HG02970 (cell line): Measurements from ENCODE around the gene PARP16.
A peak's percentile ranks its signal among the peaks of the same experiment; 100 is the strongest.

Experiments
- ATAC-seq: cut with Tn5 transposase; IDR thresholded peaks from one replicate; pipeline ENCODE4 v1.9.1; 2021; ENCODE audit warnings: mild to moderate bottlenecking, moderate library complexity, moderate number of reproducible peaks; ENCODE audit not compliant: unreplicated experiment, low FRiP score

PARP16 gene

DNA sequence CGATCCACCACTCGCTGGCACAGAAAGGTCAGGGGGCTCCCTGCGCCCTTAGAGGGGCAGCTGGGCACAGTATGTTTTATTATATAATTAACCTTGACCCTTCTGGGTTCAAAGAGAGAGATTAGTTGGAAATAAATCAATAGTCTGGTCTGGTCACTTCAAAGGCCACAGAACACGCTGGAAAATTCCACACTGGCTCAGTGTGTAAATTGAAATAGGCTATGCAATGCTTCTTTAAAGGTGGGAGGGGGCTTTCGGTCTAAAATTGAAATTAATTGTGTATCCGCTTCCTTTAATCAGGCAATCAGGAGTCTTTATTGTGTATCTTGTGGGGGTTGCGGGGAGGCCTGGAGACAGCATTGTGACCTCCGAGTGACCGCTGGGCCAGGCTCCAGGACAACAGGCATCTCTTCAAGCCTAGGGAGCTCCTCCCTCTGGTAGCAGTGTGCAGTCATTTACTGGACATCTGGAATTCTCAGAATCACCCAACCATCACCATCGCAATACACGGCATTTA lies 25.8 kb upstream of the PARP16 start:
- ATAC-seq = no peak

- ATAC-seq = no peak
Measured at GRCh38 chr15:65311760-65312159, 25.1 kb upstream of the PARP16 start.

GRCh38 chr15:65310431-65311137 lies 23.9 kb upstream of the PARP16 start:
- ATAC-seq = no peak

DNA sequence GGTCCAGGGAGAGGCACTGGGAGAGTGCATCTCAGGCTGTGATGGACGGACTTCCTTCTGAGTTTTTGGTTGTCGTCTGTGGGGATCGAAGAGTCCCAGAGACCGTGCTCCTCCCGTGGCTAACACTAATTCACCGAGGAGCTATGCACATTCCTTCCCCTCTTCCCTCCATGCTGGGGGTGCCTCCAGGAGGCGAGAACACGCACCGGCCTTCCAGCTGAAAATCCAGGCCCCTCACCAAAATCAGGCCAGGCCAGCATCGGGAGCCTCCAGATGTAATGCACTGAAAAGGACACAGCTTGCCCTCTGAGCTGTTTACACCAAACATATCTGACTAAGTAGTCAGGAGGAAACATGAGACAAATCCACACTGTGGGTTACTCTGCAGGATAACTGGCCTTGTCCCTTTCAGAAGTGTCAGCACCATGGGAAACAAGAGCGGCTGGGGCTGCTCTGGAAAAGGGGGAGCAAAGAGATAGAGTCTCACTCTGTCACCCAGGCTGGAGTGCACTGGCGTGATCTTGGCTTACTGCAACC lies 23.3 kb upstream of the PARP16 start:
- no peak for ATAC-seq

- ATAC-seq = no peak
Measured at GRCh38 chr15:65307978-65308377, 21.3 kb upstream of the PARP16 start.

DNA sequence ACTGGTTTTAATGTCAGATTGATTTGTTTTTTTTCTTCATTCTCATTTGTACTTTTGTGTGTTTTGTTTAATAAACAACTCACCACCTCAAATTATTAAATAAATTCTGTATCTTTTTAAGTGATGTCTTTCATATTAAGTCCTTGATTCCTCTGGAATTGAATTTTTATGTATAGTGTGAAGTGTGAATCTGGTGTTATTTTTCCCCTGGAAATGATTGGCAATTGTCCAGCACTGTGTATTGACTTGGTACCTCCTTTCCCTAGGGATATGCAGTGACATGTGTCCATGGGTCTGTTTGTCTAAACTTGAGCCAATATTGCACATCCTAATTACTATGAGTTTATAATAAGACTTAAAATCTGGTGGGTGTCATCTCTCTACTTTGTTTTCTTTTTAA lies 19.9 kb upstream of the PARP16 start:
- no peak for ATAC-seq

DNA sequence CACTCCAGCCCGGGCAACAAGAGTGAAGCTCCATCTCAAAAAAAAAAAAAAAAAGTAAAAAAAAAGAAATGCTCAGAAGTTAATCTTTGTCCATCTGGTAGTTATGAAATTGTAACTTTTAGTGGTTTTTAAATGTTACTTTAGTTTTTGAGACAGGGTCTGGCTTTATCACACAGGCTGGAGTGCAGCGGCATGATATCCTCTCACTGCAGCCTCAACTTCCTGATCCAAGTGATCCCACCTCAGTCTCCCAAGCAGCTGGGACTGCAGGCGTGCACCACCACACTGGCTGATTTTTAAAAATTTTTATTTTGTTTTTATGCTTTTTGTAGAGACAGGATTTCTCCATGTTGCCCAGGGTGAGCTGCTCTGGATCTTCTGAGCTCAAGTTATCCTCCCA lies 19.1 kb upstream of the PARP16 start:
- no peak for ATAC-seq

- ATAC-seq = no peak
Measured at GRCh38 chr15:65305150-65305758, 18.6 kb upstream of the PARP16 start.

DNA sequence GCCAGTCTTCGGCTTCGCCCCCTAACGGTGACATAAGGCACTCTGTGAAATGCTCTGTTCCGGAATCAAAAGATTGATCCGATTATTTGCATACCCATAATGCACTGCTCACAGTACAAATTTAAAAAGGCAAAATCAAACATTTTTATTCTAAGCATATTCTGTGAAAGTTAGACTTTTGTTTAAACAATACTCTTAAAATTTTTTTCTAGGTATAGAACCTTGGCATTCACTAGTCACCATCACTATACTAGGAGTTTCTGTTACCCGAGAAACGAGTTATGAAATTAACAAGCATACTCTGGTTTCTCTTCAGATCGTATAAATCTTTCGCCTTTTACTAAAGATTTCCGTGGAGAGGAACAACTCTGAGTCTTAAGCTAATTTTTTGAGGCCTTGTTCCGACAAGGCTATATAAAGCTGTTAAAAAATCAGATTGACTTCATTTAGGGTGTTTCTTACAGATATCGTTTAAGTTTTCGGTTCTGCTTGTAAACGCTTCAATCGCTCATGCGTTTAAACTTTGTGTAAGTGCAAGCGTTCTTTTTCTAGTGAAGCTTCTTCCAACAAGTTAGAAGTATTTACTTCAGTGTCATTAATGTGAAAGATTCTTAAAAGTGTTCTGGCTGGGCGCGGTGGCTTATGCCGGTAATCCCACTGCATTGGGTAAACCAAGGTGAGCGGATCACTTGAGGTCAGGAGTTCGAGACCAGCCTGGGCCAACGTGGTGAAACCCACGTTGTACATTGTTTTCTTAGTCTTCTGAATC lies 17.9 kb upstream of the PARP16 start, which contains the start of gene RNU5B-1:
RNU5B-1 (plus strand) TSS at position 297 of the 769 bp plus-strand sequence.
- ATAC-seq = peak; percentile 70

DNA sequence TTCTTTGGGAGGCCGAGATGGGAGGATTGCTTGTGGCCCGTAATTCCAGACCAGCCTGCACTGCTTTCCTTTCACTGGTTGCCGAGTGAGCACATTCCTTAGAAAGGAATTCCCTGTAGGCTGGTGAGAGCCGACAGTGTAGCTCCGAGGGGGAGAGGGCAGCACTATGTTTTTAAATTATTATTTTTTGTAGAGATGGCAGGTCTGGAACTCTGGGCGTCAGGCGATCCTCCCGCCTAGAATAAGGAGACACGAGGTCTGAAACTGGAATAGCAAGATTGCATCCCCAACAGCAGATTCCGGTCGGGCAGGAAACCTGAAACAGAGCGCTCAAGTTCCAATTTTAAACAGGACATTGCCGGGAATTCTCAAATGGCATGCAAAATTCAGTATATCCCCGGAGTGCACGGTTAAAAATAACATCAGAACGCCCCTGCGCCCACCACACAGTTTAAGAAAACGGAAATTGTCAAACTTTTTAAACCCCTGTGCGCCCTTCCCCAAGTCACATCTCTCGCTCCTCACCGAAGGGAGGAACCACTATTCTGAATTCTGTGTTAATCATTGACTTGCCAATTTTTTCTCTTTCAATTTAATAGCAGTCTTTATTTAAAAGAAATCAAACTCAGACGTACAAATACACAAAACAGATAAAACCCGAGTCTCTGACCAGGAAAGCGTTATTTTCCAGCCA lies 17.2 kb upstream of the PARP16 start:
- ATAC-seq = no peak

- no peak for ATAC-seq
Measured at GRCh38 chr15:65302061-65302460, 15.4 kb upstream of the PARP16 start.

- no peak for ATAC-seq
Measured at GRCh38 chr15:65300924-65301441, 14.3 kb upstream of the PARP16 start.

DNA sequence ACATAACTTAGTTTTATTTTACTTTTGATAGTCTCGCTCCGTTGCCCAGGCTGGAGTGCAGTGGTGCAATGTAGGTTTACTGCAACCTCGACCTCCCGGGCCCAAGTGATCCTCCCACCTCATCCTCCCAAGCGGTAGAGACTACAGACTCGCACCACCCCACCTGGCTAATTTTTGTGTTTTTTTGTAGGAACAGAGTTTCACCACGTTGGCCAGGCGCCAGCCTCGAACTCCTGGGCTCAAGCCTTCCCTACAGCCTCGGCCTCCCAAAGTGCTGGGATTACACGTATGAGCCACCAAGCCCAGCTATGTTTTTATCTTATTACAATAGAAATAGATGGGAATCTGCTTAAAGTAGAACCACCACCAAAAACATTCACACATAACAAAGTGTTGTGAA lies 12.0 kb upstream of the PARP16 start:
- ATAC-seq = no peak

GRCh38 chr15:65292938-65293518 lies 6.3 kb upstream of the PARP16 start:
- no peak for ATAC-seq

- no peak for ATAC-seq
Measured at GRCh38 chr15:65290228-65290627, 3.5 kb upstream of the PARP16 start.

GRCh38 chr15:65289261-65289854 lies 2.7 kb upstream of the PARP16 start:
- ATAC-seq = no peak

DNA sequence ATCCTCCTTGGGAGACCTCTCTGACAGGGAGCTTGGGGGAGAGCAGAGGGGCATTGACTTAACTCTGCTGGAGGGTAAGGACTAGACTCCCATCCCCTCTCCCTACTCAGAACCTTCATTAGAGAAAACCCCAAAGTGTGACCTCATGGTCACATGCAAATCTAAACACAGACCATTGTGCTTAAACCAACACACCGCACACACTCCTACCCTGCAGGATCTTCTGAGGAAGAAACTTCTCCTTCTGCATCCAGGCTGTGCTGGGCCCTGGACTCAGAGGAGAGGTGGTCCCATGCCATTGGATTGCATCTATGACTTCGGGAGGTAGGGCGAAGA lies 805 bp upstream of the PARP16 start:
- ATAC-seq = no peak

- peak; percentile 37 for ATAC-seq
Measured at GRCh38 chr15:65286069-65286703, 497 bp downstream of the PARP16 start.
